ENCODE data around the gene ADAMTSL5.

ADAMTSL5 gene

GRCh38 chr19:1495051-1495798 lies 17.6 kb downstream of the ADAMTSL5 start:
- DNase-seq: no peak

- no peak for DNase-seq
Measured at GRCh38 chr19:1494115-1494815, 18.6 kb downstream of the ADAMTSL5 start.

GRCh38 chr19:1492474-1493006 lies 20.3 kb downstream of the ADAMTSL5 start:
- no peak for DNase-seq

- no peak for DNase-seq
Measured at GRCh38 chr19:1491849-1492170, 21.0 kb downstream of the ADAMTSL5 start.

GRCh38 chr19:1491114-1491848 lies 21.5 kb downstream of the ADAMTSL5 start, which contains the start of gene REEP6:
Gene REEP6, plus strand, starts transcription at chr19:1491181. Its CDS starts 89 bp downstream, at chr19:1491270.
- DNase-seq: no peak

GRCh38 chr19:1490311-1491113 lies 22.3 kb downstream of the ADAMTSL5 start, which contains the start of gene PCSK4:
Gene PCSK4, minus strand, starts transcription at chr19:1490350. Its CDS starts 4 bp downstream, at chr19:1490346.
- peak; percentile 95 for DNase-seq

GRCh38 chr19:1489463-1490310 lies 23.1 kb downstream of the ADAMTSL5 start:
- no peak for DNase-seq

- DNase-seq: no peak
Measured at GRCh38 chr19:1488282-1488601, 24.6 kb downstream of the ADAMTSL5 start.

GRCh38 chr19:1487576-1488281 lies 25.1 kb downstream of the ADAMTSL5 start:
- DNase-seq: no peak

GRCh38 chr19:1486720-1487575 lies 25.9 kb downstream of the ADAMTSL5 start:
- DNase-seq: no peak

GRCh38 chr19:1483979-1484428 lies 28.8 kb downstream of the ADAMTSL5 start:
- no peak for DNase-seq

GRCh38 chr19:1483131-1483978 lies 29.5 kb downstream of the ADAMTSL5 start:
- DNase-seq: no peak

GRCh38 chr19:1482361-1483130 lies 30.3 kb downstream of the ADAMTSL5 start:
- no peak for DNase-seq

- DNase-seq: no peak
Measured at GRCh38 chr19:1481893-1482360, 30.9 kb downstream of the ADAMTSL5 start.

GRCh38 chr19:1481224-1481892 lies 31.5 kb downstream of the ADAMTSL5 start:
- DNase-seq: no peak

GRCh38 chr19:1478934-1479707 lies 33.7 kb downstream of the ADAMTSL5 start, which contains the start of gene C19orf25:
Gene C19orf25, minus strand, starts transcription at chr19:1479215. Its CDS starts 312 bp downstream, at chr19:1478903.
- peak; percentile 94 for DNase-seq
